Measurements from ENCODE around the gene CDH18. TPM values are rescaled to one million over a fixed set of nuclear protein-coding genes. Genes with fewer than 3 reads are reported as not detected.

Gene CDH18
- total RNA-seq, 2 experiments from 2014 or later, result not detected

DNA sequence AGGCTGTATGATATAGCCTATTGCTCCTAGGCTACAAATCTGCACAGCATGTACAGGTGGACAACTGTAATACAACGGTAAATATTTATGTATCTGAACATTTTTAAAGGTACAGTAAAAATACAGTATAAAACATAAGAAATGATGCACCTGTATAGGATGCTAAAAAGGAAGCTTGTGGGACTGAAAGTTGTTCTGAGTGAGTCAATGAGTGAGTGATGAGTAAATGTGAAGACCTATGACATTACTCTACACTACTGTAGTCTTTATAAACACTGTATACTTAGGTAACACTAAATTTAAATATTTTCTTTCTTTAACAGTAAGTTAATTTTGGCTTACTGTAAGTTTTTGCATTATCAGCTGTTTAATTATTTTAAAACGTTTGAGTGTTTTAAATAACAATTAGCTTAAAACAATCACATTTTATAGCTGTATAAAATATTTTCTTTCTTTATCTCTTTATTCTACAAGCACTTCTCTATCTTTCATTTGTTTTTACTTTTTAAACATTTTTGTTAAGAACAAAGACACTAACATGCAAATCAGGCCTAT is 28.1 kb downstream of the CDH18 start:
- TF ChIP-seq CTCF (conservative IDR thresholded peaks at IDR 0.05; ENCODE audit: low read length), result no peak
- TF ChIP-seq EZH2phosphoT487 (IDR thresholded peaks at IDR 0.05; ENCODE audit: borderline replicate concordance, low read depth, low read length), result no peak
- no peak for DNase-seq (ENCODE audit: low spot score)
- intact Hi-C loops (cut with micrococcal nuclease; ENCODE audit: unreplicated experiment), result no loop called here
- H3K27ac ChIP-seq (ENCODE audit: low read depth, low read length, poor library complexity, severe bottlenecking), result no peak overlapping the region
- no peaks in the 10 kb centered on the region for H3K36me3 ChIP-seq (ENCODE audit: insufficient read depth, low read length)
- H3K4me1 ChIP-seq (ENCODE audit: insufficient read depth, low read length, poor library complexity, severe bottlenecking), result no peaks in the 10 kb centered on the region
- BruUV-seq (replicated peaks), result no TSS peak
- no peak overlapping the region for H2AFZ ChIP-seq (ENCODE audit: low read length)
- H3K9me2 ChIP-seq (ENCODE audit: insufficient read depth, low read length), result no peaks in the 10 kb centered on the region
- CTCF ChIA-PET (ENCODE audit: unreplicated experiment), result no interaction called here
- H3K9me3 ChIP-seq (ENCODE audit: low read length), result no peaks in the 10 kb centered on the region
- POLR2A ChIA-PET, result interaction anchor here (0.6 to 0.7 kb wide), 2 partner anchors 227 to 1599 kb away, joined by 3 to 4 read pairs; no protein-coding TSS in a partner anchor
- no peak overlapping the region for H3K4me2 ChIP-seq (ENCODE audit: low read length)
- no peak overlapping the region for H3K4me3 ChIP-seq (ENCODE audit: low read depth, low read length, poor library complexity, severe bottlenecking)
- no peaks in the 10 kb centered on the region for H3K79me2 ChIP-seq (ENCODE audit: insufficient read depth, low read depth, low read length)
- H4K20me1 ChIP-seq (ENCODE audit: insufficient read depth, low read length), result no peaks in the 10 kb centered on the region

DNA sequence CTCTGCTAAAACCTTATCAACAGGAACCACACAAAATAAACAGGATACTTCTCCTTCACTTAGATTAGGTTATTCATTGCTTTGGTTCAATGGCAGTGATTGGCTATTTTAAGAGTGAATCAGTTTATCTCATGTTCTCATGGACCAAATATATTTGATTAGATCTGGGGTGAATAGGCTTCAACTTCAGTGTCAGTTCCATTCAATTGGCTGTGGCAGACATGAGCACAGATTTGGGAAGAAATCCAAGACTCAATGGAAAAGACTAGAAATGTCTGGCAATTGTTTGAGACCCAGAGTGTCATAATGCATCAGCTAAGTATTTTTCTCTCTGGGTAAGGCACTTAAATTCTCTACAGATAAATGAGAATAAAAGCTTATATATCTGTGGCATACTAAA is 37.1 kb downstream of the CDH18 start:
- Histone ChIP-seq H3K4me1 (ENCODE audit: insufficient read depth, low read length, poor library complexity, severe bottlenecking) (no peaks in the 10 kb centered on the region), H3K9me3 (ENCODE audit: low read length) (no peaks in the 10 kb centered on the region), H3K4me2 (ENCODE audit: low read length) (no peak overlapping the region), H3K79me2 (ENCODE audit: insufficient read depth, low read depth, low read length) (no peaks in the 10 kb centered on the region), H3K36me3 (ENCODE audit: insufficient read depth, low read length) (no peaks in the 10 kb centered on the region), H3K4me3 (ENCODE audit: low read depth, low read length, poor library complexity, severe bottlenecking) (no peak overlapping the region), H2AFZ (ENCODE audit: low read length) (no peak overlapping the region), H3K27ac (ENCODE audit: low read depth, low read length, poor library complexity, severe bottlenecking) (no peak overlapping the region), H3K9me2 (ENCODE audit: insufficient read depth, low read length) (no peaks in the 10 kb centered on the region), H4K20me1 (ENCODE audit: insufficient read depth, low read length) (no peaks in the 10 kb centered on the region)
- no TSS peak for BruUV-seq (replicated peaks)
- TF ChIP-seq CTCF (conservative IDR thresholded peaks at IDR 0.05; ENCODE audit: low read length), result no peak
- no peak for TF ChIP-seq EZH2phosphoT487 (IDR thresholded peaks at IDR 0.05; ENCODE audit: borderline replicate concordance, low read depth, low read length)
- intact Hi-C loops (cut with micrococcal nuclease; ENCODE audit: unreplicated experiment), result no loop called here
- ChIA-PET CTCF (ENCODE audit: unreplicated experiment) (no interaction called here), POLR2A (interaction anchor here (0.9 to 1.0 kb wide), 2 partner anchors 27 to 1127 kb away, joined by 3 read pairs; no protein-coding TSS in a partner anchor)
- no peak for DNase-seq (ENCODE audit: low spot score)

DNA sequence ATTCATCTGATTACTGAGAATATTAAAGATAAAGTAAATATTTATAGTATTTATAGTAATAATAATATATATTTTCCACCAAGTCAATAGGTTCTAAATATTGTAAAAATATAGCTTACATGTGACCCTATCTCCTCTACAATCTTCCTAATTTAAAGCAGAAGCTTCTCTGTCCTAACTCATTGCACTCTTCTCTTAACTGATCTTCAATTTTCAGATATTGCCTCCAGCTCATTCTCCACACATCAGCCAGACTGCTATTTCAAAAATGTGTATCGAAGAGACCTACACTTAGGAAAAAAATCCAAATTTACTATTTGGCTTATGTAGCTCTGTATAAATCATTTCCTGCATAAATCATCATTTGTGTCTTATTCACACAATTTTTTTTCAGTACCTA is 47.8 kb downstream of the CDH18 start:
- BruUV-seq (replicated peaks), result no TSS peak
- Histone ChIP-seq H3K9me2 (ENCODE audit: insufficient read depth, low read length) (no peaks in the 10 kb centered on the region), H2AFZ (ENCODE audit: low read length) (no peak overlapping the region), H3K4me1 (ENCODE audit: insufficient read depth, low read length, poor library complexity, severe bottlenecking) (no peaks in the 10 kb centered on the region), H3K79me2 (ENCODE audit: insufficient read depth, low read depth, low read length) (no peaks in the 10 kb centered on the region), H3K27ac (ENCODE audit: low read depth, low read length, poor library complexity, severe bottlenecking) (no peak overlapping the region), H3K9me3 (ENCODE audit: low read length) (no peaks in the 10 kb centered on the region), H3K4me2 (ENCODE audit: low read length) (no peak overlapping the region), H3K36me3 (ENCODE audit: insufficient read depth, low read length) (no peaks in the 10 kb centered on the region), H3K4me3 (ENCODE audit: low read depth, low read length, poor library complexity, severe bottlenecking) (no peak overlapping the region), H4K20me1 (ENCODE audit: insufficient read depth, low read length) (no peaks in the 10 kb centered on the region)
- intact Hi-C loops (cut with micrococcal nuclease; ENCODE audit: unreplicated experiment), result no loop called here
- ChIA-PET CTCF (ENCODE audit: unreplicated experiment) (no interaction called here), POLR2A (interaction anchor here (0.6 to 0.7 kb wide), 2 partner anchors 1234 to 1389 kb away, joined by 3 to 5 read pairs; no protein-coding TSS in a partner anchor)
- TF ChIP-seq CTCF (conservative IDR thresholded peaks at IDR 0.05; ENCODE audit: low read length), result no peak
- TF ChIP-seq EZH2phosphoT487 (IDR thresholded peaks at IDR 0.05; ENCODE audit: borderline replicate concordance, low read depth, low read length), result no peak
- DNase-seq (ENCODE audit: low spot score), result no peak
